ENCODE measurements around the gene PLPP3.

- TF ChIP-seq CTCF (IDR thresholded peaks at IDR 0.05) (no peak), POLR2A (IDR thresholded peaks at IDR 0.05) (no peak)
These were observed 33.7 kb downstream of the PLPP3 start for GRCh38 chr1:56545711-56546110.

All from lower leg skin (tissue), 3 donors.